Psoas muscle (tissue), 8 donors: Measurements from ENCODE around the gene RFK. TPM values are rescaled to one million over a fixed set of nuclear protein-coding genes. Genes with fewer than 3 reads are reported as not detected.
"Not testable (repeated sequence)": the region's sequence is repeated elsewhere in the genome, so short reads cannot be mapped to it uniquely, and the experiment has no call there.

Source experiments
- ATAC-seq, 4 donors: fragments of 200-7000 bp; cut with Tn5 transposase; one replicate each; pipeline ENCODE4 v1.9.1; 2020; ENCODE audit warnings: moderate library complexity in 3 of 4, mild to moderate bottlenecking in 2 of 4
- DNase-seq, 2 donors: peaks; one replicate each; pipeline ENCODE4 v3.0.0-alpha.2; 2020
- H3K27ac ChIP-seq: fragments of 200-600 bp; one replicate; pipeline ENCODE4 v1.8.0; 2022
- H3K27me3 ChIP-seq, 3 donors: fragments of 200-600 bp in 1 of 3; one replicate each; pipeline versions ENCODE4 v1.6.1 to v1.8.0; 2013 to 2022; ENCODE audit warnings: low read length in 2 of 3, mild to moderate bottlenecking in 2 of 3, moderate library complexity in 1 of 3; ENCODE audit not compliant: insufficient read depth in 3 of 3
- H3K36me3 ChIP-seq, 2 donors: fragments of 200-600 bp in 1 of 2; one replicate each; pipeline versions ENCODE4 v1.6.1 to v1.8.0; 2013 to 2022; ENCODE audit warnings: low read depth in 1 of 2, mild to moderate bottlenecking in 1 of 2, moderate library complexity in 1 of 2; ENCODE audit not compliant: insufficient read depth in 1 of 2
- H3K4me1 ChIP-seq: fragments of 200-600 bp; one replicate; pipeline ENCODE4 v1.8.0; 2022
- H3K4me3 ChIP-seq: fragments of 200-600 bp; one replicate; pipeline ENCODE4 v1.8.0; 2022; ENCODE audit warnings: mild to moderate bottlenecking
- H3K9me3 ChIP-seq: fragments of 200-600 bp; one replicate; pipeline ENCODE4 v1.8.0; 2022
- CTCF ChIP-seq: fragments of 200-600 bp; IDR thresholded peaks from one replicate; pipeline ENCODE4 v1.8.0; 2022; ENCODE audit warnings: antibody characterized with exemption
- WGBS, 3 donors: extraction: QIAGEN DNeasy Blood & Tissue Kit; methylation state at CpG; one replicate each; pipeline versions ENCODE4 v1.1.6 to v1.1.7; 2013; 5-methylcytosine and 5-hydroxymethylcytosine counted together
- intact Hi-C, 2 donors: fragments of 100-400 bp; cut with DNase I; formaldehyde crosslinking; loops; one replicate each; pipeline versions ENCODE4 v1.11.0 to v1.14.2; 2022
- polyA plus RNA-seq, 3 donors: library from polyadenylated mRNA; stranded (reverse); fragments of 200-250 nt; gene quantifications; one replicate each; pipeline ENCODE4 v1.2.3, GENCODE V29; 2013
- total RNA-seq, 4 donors: library from RNA; stranded (reverse); fragmentation: NEBNext Ultra II Directional in 2 of 4; extraction: Animal tissue kit (Norgen Biotek cat#: 25700) in 2 of 4; gene quantifications; one replicate each; pipeline versions ENCODE4 v1.2.1 to v1.2.4, GENCODE V29; 2021 to 2023
- donor health status: healthy with polysubstance abuse.
- donor health status: DM: no; HTN: no; CAD: no; lungs with moderate emphysema.
- donor health status: Bipolar disorder and iron deficiency.
- donor health status: healthy.
- donor health status: DM: yes; HTN: yes; CAD: no.
- donor health status: DM: no; HTN: no; CAD: no.
- donor health status: DM: no; HTN: no; CAD: no.
- donor health status: DM: yes; HTN: yes; CAD: no.

The RFK gene
- total and polyA plus RNA-seq, 7 donors, result 12.1 to 28.0 (median 15.4) TPM

DNA sequence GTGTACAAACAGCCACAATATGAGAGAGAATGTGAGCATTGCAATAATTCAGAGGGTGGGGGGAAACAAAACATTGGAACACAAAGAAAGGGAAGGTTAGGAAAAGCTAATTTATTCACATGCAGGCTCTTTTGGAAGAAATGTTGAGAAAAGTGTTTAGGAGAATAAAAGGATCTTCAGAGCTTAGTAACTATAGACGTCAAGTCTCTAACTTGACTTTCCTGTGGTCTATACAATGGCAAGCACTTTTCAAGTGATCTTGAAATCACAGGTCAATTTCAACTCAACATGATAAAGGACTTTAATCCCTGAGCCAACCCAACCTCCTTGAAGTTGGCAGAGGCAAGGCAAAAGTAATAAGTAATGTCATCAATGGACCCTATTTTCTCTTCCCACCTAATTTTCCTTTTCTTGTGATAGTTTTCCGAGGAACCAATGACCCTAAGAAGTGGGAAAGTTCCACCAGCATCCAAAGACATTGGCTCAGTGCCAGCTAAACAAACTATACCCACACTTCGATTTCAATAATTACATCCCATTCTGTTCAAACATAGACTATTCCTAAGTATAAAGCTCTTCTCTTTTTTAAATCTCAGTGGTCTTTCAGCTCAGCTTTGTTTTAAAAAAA lies 23.7 kb downstream of the RFK start:
- intact Hi-C loops, result no loop called here
- no peak for ATAC-seq
- no peak for TF ChIP-seq CTCF
- H3K36me3 ChIP-seq, result no peaks in the 10 kb centered on the region
- no peaks in the 10 kb centered on the region for H3K9me3 ChIP-seq
- no peak overlapping the region for H3K27ac ChIP-seq
- 85 to 93% (median 90%) methylated on average over 3 of the region's 3 CpGs for whole genome bisulfite sequencing, 3 donors
- H3K4me3 ChIP-seq, result no peak overlapping the region
- no peak for DNase-seq
- no peaks in the 10 kb centered on the region for H3K27me3 ChIP-seq
- H3K4me1 ChIP-seq, result no peaks in the 10 kb centered on the region

DNA sequence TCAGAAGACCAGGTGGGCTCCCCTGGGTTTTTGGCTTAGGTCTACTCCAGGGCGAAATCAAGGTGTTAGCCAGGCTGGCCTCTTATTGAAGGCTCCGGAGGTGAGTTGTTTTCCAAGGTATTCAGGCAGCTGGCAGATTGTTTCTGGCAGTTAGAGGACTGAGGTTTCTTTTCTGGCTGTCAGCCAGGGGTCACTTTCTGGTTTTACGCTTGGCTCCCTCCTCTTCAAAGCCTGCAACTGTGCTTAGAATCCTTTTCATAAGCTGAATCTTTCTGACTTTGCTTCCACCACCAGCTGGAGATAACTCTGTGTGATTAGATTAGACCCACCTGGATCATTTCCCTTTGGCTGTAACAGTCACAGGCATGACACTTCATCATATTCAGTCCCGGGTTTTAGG lies 24.6 kb downstream of the RFK start:
- 40 to 43% (median 41%) methylated on average over 4 of the region's 4 CpGs for WGBS, 3 donors
- no peaks in the 10 kb centered on the region for H3K4me1 ChIP-seq
- intact Hi-C loops, result no loop called here
- no peak overlapping the region for H3K27ac ChIP-seq
- no peaks in the 10 kb centered on the region for H3K9me3 ChIP-seq
- H3K36me3 ChIP-seq, result no peaks in the 10 kb centered on the region
- DNase-seq (no peak), ATAC-seq (no peak)
- no peaks in the 10 kb centered on the region for H3K27me3 ChIP-seq
- H3K4me3 ChIP-seq, result no peak overlapping the region
- no peak for TF ChIP-seq CTCF

DNA sequence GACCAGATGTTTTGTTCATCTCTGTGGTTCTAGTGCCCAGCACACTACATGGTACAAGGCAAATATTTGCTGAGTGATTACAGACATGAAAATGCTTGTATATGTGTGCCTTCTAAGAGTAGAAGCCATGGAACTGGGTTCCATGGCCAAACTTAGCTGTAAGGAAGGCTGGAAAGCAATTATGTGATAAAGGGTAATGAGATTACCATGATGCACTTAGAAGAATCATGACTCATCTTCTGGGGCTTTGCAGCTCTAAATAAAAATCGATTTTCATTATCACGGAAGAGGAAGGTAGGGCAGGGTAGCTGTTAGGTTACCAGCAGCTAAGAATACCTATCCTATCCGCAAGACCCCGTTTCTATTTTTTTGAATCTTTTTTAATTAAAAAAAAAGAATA lies 28.0 kb downstream of the RFK start:
- Histone ChIP-seq H3K4me1 (no peaks in the 10 kb centered on the region), H3K27me3 (peaks cover 0 to 3% (median 0%) of the 10 kb centered on the region in 3 donors), H3K9me3 (no peaks in the 10 kb centered on the region), H3K27ac (no peak overlapping the region), H3K4me3 (no peak overlapping the region), H3K36me3 (no peaks in the 10 kb centered on the region)
- TF ChIP-seq CTCF, result no peak
- ATAC-seq, result no peak
- WGBS, 3 donors, result 75 to 87% (median 84%) methylated on average over 4 of the region's 4 CpGs
- DNase-seq, result no peak
- intact Hi-C loops, result no loop called here

- intact Hi-C loops, result no loop called here
- no peaks in the 10 kb centered on the region for H3K36me3 ChIP-seq
- no peaks in the 10 kb centered on the region for H3K4me1 ChIP-seq
- DNase-seq (no peak), ATAC-seq (no peak)
- peaks cover 0 to 3% (median 0%) of the 10 kb centered on the region in 3 donors for H3K27me3 ChIP-seq
- no peak overlapping the region for H3K4me3 ChIP-seq
- 44 to 63% (median 44%) methylated on average over 1 of the region's 1 CpG for WGBS, 3 donors
- TF ChIP-seq CTCF, result no peak
- no peaks in the 10 kb centered on the region for H3K9me3 ChIP-seq
- H3K27ac ChIP-seq, result no peak overlapping the region
Measured at GRCh38 chr9:76365028-76365427, 29.2 kb downstream of the RFK start.

DNA sequence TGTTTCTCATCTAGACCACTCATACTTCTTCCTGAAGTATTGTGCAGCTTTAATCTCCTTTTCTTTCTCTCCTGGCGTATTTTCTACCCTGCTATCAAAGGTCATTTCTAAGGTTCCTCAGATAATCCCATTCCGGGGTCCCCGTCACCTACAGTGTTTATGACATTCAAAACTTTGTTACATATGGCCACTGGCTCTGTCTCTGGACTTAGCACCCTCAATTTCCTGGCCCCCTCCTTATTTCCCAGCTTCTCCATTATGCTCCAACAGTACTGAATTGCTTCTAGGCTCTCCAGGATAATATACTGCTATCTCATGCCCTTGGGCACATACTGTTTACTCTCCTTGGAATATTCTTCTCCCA lies 31.2 kb downstream of the RFK start:
- Histone ChIP-seq H3K27ac (no peak overlapping the region), H3K4me1 (no peaks in the 10 kb centered on the region), H3K4me3 (no peak overlapping the region), H3K36me3 (no peaks in the 10 kb centered on the region), H3K9me3 (no peaks in the 10 kb centered on the region), H3K27me3 (peaks cover 0 to 3% (median 0%) of the 10 kb centered on the region in 3 donors)
- DNase-seq (no peak), ATAC-seq (no peak)
- intact Hi-C loops, result no loop called here
- 85 to 91% (median 90%) methylated on average over 3 of the region's 3 CpGs for WGBS, 3 donors
- no peak for TF ChIP-seq CTCF

- H3K4me1 ChIP-seq, intact Hi-C loops: not testable (repeated sequence)
Measured at GRCh38 chr9:76362332-76363031, 31.7 kb downstream of the RFK start.

More at GRCh38 chr9:76362332-76363031, 31.7 kb downstream of the RFK start:
- H3K4me3 ChIP-seq, H3K9me3 ChIP-seq, H3K27ac ChIP-seq, H3K27me3 ChIP-seq, ATAC-seq, DNase-seq, H3K36me3 ChIP-seq: not testable (repeated sequence)
- WGBS, 3 donors, result 82 to 87% (median 85%) methylated on average over 16 of the region's 16 CpGs
